C4-2B (cell line): ENCODE results near the gene BRD4.

Source experiments
- H3K27ac ChIP-seq: fragments of 450-650 bp; 2 replicates; pipeline ENCODE4 v1.5.1; 2017
- ZFX ChIP-seq: fragments of 450-650 bp; IDR thresholded peaks from 2 replicates; pipeline ENCODE4 v1.6.1; 2017
- TF ChIP-seq, protein P1 (sequence below): fragments of 450-650 bp; conservative IDR thresholded peaks from 2 replicates; pipeline ENCODE4 v1.5.1; 2017; ENCODE audit warnings: mild to moderate bottlenecking

The BRD4 gene

DNA sequence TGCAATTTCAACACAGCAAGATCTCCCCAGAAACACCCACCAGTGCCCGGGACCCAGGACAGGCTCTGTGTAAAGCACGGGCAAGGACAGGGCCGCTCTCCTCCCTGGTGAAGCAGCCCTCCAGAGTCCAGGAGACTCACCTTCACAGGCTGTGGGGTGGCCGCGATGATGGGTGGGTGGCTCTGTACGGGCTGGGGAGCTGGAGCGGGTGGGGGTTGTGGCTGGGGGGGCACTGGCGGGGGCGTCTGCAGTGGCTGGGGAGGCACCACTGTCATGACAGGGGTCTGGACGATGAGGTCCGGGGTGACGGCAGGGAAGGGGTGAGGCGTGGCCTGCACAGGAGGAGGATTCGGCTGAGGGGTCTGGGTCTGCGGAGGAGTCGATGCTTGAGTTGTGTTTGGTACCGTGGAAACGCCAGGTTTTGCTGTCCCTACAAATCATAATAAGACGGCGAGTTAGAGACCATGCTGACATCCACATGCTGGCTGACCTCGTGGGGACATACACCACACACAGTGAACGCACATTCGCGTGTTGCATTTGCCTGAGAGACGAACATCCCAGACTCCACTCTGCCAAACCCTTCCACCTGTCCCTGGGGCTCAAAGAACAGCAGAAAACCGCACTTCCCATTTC, 67.0 kb downstream of the BRD4 start:
- peak overlapping the region; percentile 17 for H3K27ac ChIP-seq

DNA sequence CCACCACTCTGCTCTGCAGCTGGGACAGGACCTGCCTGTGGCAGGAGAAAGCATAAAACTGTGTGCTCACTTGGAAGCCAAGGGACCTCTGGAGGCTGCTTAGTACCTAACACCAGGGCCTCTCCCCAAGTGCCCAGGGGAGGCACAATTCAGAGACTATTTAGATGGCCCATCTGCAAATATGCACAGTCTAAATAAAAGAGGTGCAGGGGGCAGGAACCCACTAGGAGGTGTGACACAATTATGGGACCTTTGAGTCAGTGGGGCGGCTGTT, 67.5 kb downstream of the BRD4 start:
- no peak for TF ChIP-seq ZFX
- TF ChIP-seq, protein P1, sequence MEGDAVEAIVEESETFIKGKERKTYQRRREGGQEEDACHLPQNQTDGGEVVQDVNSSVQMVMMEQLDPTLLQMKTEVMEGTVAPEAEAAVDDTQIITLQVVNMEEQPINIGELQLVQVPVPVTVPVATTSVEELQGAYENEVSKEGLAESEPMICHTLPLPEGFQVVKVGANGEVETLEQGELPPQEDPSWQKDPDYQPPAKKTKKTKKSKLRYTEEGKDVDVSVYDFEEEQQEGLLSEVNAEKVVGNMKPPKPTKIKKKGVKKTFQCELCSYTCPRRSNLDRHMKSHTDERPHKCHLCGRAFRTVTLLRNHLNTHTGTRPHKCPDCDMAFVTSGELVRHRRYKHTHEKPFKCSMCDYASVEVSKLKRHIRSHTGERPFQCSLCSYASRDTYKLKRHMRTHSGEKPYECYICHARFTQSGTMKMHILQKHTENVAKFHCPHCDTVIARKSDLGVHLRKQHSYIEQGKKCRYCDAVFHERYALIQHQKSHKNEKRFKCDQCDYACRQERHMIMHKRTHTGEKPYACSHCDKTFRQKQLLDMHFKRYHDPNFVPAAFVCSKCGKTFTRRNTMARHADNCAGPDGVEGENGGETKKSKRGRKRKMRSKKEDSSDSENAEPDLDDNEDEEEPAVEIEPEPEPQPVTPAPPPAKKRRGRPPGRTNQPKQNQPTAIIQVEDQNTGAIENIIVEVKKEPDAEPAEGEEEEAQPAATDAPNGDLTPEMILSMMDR: no peak
- no peak overlapping the region for H3K27ac ChIP-seq

More for the DNA sequence above, 67.0 kb downstream of the BRD4 start:
- TF ChIP-seq, protein P1: no peak
- no peak for TF ChIP-seq ZFX

DNA sequence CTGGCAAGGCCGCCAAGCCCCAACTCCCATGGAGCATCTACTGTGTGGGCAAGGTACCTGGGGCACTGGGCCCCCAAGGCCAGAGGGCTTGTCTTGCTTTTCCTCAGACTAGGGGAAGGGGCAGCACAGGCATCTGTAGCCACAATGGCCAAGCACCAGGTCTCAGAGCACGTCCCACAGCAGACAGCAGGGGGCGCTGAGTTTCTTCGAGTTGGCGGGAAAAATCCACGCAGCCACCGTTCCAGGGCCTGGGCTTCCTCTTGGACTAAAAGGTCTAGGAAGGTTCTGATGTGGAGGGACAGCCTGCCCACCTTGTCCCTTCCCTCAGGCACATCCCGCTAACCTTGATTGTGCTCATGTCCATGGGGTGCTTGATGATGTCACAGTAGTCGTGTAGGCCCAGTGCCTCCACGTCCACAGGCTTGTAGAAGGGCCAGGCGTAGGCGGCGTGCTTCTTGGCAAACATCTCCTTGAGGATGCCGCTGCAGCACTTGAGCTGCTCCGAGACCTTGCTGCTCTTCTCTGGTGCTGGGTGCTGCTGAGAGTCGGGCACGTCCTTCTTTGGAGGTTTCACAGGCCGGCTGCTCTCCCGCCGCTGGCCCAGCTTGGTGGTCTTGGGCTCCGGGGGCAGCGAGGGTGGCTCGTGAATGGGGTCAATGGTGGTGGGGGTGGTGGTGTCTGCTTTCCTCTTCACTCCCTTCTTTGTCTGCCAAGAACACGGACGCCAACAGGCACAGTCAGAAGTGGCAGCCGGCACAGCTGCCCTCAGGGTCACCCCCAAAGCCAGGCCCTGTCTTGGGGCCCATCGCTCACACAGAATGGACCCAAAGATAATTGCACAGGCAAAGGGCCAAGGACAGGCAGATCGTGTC, 68.0 kb downstream of the BRD4 start:
- TF ChIP-seq ZFX: no peak
- TF ChIP-seq, protein P1: peak; percentile 88
- H3K27ac ChIP-seq: no peak overlapping the region

DNA sequence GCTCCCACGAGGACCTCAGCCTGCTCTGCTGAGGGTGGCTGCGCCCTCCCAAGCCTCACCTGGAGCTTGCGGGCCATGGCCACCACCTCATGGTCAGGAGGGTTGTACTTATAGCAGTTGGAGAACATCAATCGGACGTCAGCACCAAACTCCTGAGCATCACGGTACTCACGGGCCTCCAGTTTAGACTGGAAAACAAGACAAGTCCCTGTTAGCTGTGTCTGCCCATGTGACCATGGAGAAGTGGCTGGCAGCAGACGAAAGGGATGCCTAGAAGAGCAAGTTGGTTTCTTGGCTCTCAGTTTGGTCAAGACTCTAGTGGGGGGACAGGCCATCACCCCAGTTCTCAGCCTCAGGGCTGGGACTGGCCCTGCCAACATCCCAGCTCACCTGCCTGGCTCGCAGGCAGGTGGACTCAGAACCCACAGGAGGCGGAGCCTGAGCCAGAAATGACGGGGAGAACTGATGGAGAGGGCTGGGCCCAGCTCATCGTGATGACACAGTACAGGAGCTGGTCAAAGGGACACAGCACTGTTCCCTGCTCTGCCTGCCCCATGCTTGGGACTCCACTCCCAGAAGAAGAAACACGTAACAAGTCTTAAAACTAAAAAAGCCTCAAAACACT, 68.9 kb downstream of the BRD4 start:
- TF ChIP-seq ZFX: no peak
- TF ChIP-seq, protein P1: no peak
- no peak overlapping the region for H3K27ac ChIP-seq

DNA sequence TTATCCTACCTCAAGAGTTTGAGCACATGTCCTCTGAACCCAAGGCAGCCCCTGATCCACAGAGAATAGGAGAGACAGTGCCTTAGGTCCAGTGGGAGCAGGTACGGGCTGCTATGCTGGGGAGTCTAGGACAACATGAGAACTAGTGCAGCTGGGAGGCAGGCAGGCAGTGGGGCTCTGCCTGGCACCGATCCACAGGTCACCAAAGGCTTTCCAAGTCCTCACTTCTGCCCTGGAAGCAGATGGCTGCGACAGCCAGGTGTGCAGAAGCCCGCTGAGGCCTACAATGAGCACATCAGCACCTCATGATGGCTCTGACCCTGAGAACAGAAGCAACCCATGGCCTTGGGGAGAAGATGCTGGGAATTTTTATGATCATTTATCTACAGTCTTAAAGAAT, 70.3 kb downstream of the BRD4 start:
- H3K27ac ChIP-seq: no peak overlapping the region

DNA sequence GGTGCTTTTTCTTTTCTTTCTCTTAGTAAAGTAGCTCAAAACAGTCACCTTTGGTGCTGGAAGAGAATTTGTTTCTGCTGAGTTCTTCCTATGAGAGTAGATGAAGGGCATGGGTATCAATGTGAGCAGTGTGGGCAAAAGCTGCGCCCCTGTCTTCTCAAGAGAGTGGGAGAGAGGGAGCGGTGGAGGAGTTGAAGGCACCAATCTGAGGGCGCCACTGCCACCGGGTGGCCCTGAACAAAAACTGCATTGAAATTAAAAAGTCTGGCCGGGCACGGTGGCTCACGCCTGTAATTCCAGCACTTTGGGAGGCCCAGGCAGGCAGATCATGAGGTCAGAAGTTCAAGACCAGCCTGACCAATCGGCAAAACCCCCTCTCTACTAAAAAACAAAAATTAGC, 71.4 kb downstream of the BRD4 start:
- TF ChIP-seq ZFX: no peak
- TF ChIP-seq, protein P1: no peak; the same call in 1 of the 2 replicates
- H3K27ac ChIP-seq: no peak overlapping the region

More for the DNA sequence above, 70.3 kb downstream of the BRD4 start:
- TF ChIP-seq, protein P1: no peak
- no peak for TF ChIP-seq ZFX

DNA sequence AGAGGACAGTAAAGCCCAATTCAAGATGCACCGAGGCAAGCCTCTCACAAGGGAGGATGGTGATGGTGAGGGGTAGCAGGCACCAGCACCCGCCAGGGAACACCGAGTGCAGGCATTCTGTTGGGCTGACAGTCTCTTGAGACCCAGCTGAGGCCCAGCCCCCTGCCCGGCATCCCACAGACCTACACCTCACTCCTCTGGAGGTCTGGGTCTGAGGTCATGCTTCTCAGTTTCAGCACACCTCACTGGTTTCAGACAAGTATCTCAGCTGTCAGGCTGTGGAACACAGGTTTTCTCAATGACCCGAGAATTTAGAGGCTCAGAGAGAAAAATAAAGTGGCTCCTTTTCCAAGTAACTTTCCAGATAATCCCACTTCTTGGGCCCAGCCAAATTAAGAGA, 72.4 kb downstream of the BRD4 start:
- TF ChIP-seq ZFX: no peak
- TF ChIP-seq, protein P1: no peak
- H3K27ac ChIP-seq: no peak overlapping the region
